ENCODE results near the gene TIMM50. TPM values are rescaled to one million over a fixed set of nuclear protein-coding genes. Genes with fewer than 3 reads are reported as not detected.
"Not testable (repeated sequence)": the region's sequence is repeated elsewhere in the genome, so short reads cannot be mapped to it uniquely, and the experiment has no call there.

The TIMM50 gene
- total RNA-seq, 2 experiments from 2014 or later, result 135 to 144 TPM

DNA sequence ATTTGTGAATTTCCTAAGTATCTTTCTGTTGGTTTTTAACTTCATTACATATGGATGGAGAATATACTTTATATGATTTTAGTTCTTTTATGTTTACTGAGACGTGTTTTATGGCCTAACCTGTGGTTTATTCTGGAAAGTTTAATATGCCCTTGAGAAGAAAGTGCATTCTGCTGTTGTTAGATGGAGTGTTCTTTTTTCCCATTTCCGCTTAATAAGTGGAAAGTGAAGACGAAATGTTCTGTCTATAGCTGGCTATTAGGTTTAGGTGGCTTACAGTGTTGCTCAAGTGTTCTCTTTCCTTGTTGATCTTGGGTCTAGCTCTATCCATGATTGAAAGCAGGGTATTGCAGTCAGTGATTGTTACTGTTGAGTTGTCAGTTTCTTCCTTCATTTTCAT is 17.2 kb upstream of the TIMM50 start:
- ChIA-PET POLR2A (no interaction called here), CTCF (interaction anchor here (0.6 to 0.9 kb wide), 3 partner anchors 12 to 47 kb away, joined by 4 to 5 read pairs (median 4); no protein-coding TSS in a partner anchor)

DNA sequence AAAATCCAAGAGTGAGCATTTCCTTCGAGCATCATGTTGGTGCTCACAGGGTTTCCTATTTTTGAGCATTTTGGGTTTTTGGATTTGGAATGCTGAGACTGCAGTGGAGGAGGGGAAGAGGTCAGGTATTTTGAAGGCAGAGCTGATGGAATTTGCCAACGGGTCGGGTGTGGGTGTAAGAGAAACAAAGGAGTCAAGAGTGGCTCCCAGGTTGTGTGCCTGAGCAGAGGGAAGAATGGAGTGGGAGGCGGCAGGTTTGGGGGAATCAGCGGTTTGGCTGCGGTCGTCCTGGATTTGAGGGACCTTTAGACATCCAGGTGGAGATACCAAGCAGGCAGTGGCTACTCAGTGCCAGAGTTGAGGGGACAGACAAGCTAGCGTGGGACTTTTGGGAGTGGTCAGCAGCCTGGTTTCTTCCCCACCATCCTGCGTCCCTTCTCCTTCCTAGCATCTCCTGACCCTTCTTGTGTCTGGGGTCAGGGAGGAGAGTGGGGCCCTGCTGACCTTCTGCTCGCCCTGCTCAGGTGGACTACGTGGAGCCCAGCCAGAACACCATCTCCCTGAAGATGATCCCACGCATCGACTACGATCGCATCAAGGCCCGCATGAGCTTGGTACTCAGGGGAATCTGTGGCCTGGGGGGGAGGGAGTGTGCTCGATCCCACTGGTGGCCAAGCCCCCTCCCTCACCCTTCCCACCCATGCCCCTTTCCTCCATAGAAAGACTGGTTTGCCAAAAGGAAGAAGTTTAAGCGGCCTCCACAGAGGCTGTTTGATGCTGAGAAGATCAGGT is 14.5 kb upstream of the TIMM50 start:
- ChIA-PET CTCF (no interaction called here), POLR2A (no interaction called here)

DNA sequence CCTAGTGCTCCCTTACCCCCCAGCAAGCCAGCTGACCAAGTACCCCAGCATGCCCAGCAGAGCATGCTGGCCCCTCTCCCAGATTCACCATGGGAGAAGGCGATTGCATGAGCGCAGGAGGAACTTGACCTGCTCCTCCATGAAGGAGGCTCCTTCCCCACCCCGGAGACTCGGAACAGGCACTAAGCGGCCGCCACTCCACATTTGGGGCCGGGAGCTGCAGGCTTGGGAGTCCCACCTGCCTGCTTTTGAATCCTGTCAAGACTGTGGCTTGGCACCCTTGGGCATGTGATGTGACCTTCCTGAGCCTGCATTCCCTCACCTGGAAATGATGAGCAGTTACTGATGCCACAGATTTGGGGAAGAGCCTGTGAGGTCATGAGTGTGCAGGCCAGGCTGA is 12.7 kb upstream of the TIMM50 start:
- ChIA-PET POLR2A (no interaction called here), CTCF (no interaction called here)

DNA sequence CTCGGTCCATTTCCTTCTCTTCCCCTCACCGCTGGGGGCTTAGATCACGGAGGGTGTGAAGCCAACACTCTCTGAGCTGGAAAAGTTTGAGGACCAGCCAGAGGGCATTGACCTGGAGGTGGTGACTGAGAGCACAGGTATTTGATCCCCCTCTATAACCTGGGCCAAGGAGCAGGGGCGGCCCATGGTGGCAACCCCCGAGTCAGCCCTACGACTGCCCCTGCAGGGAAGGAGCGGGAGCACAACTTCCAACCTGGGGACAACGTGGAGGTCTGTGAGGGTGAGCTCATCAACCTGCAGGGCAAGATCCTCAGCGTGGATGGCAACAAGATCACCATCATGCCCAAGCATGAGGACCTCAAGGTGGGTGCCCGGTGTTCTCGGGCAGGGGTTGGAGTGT is 11.6 kb upstream of the TIMM50 start:
- ChIA-PET CTCF (interaction anchor here (1.0 kb wide), 1 partner anchor 70 kb away, joined by 3 read pairs; no protein-coding TSS in a partner anchor), POLR2A (no interaction called here)

DNA sequence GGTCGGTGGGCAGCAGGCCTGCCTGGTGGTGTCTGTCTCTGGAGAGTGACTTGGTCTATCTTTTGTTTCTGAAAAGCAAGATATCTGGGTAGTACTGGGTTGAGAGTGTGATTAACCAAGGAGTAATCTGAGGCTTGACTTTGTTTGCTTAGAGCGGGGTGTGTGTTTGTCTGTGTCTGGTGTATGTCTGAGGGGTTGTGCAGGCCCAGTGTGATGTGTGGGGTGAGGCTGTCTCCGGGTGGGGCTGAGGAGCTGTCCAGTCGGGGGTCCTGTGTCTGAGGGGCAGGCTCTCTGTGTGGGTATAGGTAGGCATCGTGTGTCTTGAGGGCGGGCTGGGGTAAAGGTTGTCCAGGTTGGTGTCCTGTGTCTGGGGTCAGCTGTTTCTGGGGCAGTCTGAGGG is 11.1 kb upstream of the TIMM50 start:
- POLR2A ChIA-PET, result interaction anchor here (0.6 to 1.4 kb wide), 2 partner anchors 11 to 262 kb away, joined by 3 to 5 read pairs; partner anchors contain the start of gene TIMM50
- CTCF ChIA-PET, result interaction anchor here (0.7 to 1.0 kb wide), 2 partner anchors 63 to 70 kb away, joined by 3 read pairs; partner anchors contain the start of gene EID2B

DNA sequence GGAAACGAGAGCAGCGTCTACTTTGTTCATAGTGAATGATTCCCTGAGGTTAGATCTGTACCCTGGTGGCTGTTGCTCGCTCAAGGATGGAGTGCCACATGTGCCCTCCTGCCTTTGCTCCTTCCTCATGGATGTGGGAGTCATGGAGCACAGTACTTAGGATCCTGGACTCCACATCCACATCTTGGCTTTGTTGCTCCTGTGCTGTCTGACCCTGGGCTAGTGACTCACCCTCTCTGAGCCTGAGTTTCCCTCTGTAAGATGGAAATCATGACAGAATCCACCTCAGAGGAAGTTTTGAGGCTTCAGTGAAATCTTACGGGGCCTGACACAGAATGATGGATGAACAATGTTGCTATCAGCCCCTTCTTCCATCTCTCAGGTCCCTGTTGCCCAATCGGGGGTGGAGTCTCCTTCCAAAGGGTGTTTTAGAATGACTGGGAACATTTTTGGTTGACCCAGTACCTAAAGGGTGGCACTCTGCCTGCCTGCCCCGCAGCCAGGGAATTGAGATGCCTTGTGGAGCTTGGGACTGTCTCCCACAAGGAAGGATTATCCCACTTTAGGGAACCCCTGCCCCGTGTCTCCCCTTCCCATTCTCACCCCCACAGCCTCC is 9.8 kb upstream of the TIMM50 start:
- CTCF ChIA-PET, result no interaction called here
- POLR2A ChIA-PET, result interaction anchor here (1.4 kb wide), 1 partner anchor 10 kb away, joined by 5 read pairs; the partner anchor contains the start of gene TIMM50

DNA sequence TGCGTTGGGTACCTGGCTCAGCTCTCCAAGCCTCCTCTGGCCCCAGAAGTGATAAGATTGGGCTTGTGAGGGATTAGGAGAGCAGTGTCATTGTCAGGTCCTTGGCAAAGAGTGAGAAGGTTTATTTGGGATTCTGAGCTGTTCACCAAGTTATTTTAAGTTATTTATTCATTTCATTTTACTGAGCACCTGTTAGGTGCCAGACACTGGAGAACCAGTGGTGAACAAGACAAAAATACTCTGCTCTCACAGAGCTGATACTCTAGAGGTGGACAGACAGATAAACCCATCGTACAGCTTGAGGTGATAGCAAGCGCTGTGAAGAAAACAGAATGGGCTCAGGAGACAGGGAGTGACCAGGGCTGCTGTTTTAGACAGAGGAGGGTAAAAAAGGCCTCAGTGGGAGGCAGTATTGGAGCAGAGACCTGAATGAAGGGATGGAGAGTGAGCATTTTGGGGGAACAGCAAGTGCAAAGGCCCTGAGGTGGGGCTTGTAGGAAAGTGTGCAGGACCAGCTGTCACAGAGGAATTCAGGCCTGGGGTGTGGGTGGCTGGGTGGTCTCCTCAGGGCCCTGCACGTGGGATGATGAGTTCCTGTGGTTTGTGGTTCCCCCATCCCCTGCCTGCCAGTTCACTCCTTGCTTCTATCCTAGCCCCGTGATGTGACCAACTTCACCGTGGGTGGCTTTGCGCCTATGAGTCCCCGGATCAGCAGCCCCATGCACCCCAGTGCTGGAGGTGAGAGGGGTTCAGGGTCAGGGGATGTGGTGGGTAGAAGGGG is 8.7 kb upstream of the TIMM50 start:
- CTCF ChIA-PET, result interaction anchor here (0.9 kb wide), 1 partner anchor 10 kb away, joined by 3 read pairs; no protein-coding TSS in a partner anchor
- POLR2A ChIA-PET, result no interaction called here

DNA sequence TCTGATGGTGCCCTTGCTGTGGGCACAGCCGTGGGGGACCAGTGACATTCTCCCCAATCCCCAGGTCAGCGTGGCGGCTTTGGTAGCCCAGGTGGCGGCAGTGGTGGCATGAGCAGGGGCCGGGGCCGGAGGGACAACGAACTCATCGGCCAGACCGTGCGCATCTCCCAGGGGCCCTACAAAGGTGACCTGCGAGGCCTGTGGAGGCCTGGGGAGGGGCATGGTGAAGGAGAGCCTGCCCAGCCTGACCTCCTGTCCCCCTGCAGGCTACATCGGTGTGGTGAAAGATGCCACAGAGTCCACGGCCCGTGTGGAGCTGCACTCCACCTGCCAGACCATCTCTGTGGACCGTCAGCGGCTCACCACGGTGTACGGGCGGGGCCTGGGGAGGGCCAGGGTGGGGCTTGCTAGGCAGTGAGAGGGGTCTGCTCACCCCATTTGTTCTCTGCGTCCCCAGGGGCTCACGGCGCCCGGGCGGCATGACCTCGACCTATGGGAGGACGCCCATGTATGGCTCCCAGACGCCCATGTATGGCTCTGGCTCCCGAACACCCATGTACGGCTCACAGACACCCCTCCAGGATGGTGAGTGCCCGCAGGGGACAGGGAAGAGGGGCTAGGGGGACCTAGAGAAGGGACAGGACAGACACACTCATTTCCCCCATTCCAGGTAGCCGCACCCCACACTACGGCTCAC is 7.7 kb upstream of the TIMM50 start:
- CTCF ChIA-PET, result interaction anchor here (2.0 kb wide), 1 partner anchor 13 kb away, joined by 4 read pairs; no protein-coding TSS in a partner anchor
- POLR2A ChIA-PET, result no interaction called here

DNA sequence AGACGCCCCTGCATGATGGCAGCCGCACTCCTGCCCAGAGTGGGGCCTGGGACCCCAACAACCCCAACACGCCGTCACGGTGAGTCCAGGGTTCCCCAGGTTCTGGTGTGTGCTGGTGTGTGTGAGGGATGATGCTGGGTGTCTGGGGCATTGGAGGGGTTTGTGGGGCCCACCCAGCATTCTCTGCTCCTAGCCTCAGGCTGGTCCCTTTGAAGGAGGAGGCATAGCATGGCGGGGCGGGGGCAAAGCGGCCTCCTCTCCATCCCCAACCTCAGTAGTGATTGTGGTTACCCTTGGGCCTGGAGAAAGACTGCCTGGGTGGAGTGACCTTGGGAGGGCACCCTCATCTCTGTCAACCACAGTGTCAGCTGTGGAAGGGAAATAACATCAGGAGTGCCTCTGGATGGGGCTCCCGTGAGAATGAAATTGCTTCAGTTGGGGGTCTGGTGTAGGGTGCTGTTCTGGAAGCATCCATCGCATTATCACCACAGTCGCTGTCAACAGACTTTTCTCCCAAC is 7.1 kb upstream of the TIMM50 start:
- POLR2A ChIA-PET, result no interaction called here
- CTCF ChIA-PET, result interaction anchor here (0.7 to 2.0 kb wide), 11 partner anchors 13 to 61 kb away, joined by 3 to 8 read pairs (median 3); partner anchors contain the start of gene SUPT5H

DNA sequence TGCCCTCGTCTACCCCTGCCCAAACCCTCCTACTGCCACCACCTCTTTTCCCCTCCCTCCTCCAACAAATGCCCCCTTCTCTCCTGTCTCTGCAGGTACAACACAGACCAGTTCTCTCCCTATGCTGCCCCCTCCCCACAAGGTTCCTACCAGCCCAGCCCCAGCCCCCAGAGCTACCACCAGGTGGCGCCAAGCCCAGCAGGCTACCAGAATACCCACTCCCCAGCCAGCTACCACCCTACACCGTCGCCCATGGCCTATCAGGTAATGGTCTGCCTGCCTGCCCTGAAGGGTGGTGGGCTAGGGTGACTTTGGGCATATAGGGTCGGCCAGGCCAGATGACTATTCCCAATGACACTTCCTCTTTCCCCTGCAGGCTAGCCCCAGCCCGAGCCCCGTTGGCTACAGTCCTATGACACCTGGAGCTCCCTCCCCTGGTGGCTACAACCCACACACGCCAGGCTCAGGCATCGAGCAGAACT is 6.5 kb upstream of the TIMM50 start:
- POLR2A ChIA-PET, result no interaction called here
- CTCF ChIA-PET, result interaction anchor here (0.7 to 2.0 kb wide), 16 partner anchors 8 to 60 kb away, joined by 3 to 8 read pairs (median 4); partner anchors contain the start of genes EID2B and SUPT5H

DNA sequence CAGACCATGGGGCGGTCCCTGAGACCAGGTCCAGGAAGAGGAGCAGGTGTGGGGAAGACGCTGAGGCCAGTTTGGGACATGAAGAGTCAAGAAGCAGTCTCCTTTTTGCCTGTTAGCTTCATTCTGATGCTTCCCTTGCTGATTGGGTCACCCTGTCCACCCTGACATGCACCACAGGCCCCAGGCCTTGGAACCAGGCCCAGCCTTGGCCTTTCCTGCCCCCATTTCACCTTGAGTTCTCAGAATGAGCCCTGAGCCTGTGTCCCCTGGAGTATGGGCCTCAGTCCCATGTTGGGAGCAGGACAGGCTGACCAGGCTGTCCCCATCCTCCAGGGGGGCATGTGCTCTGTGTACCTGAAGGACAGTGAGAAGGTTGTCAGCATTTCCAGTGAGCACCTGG is 4.9 kb upstream of the TIMM50 start:
- ChIA-PET CTCF (interaction anchor here (0.8 to 1.4 kb wide), 5 partner anchors 13 to 58 kb away, joined by 3 to 7 read pairs (median 3); partner anchors contain the start of gene RPS16), POLR2A (no interaction called here)

DNA sequence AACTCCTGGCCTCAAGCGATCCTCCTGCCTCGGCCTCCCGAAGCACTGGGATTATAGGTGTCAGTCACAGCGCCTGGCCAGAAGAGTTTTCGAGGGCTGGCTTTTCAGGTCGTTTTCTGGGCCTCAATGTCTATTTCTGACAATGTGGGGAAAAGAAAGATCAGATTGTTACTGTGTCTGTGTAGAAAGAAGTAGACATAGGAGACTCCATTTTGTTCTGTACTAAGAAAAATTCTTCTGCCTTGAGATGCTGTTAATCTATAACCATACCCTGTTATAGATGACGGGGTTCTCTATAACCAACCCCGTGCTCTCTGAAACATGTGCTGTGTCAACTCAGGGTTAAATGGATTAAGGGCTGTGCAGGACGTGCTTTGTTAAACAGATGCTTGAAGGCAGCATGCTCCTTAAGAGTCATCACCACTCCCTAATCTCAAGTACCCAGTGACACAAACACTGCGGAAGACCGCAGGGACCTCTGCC is 1.3 kb upstream of the TIMM50 start:
- POLR2A ChIA-PET, CTCF ChIA-PET: not testable (repeated sequence)

DNA sequence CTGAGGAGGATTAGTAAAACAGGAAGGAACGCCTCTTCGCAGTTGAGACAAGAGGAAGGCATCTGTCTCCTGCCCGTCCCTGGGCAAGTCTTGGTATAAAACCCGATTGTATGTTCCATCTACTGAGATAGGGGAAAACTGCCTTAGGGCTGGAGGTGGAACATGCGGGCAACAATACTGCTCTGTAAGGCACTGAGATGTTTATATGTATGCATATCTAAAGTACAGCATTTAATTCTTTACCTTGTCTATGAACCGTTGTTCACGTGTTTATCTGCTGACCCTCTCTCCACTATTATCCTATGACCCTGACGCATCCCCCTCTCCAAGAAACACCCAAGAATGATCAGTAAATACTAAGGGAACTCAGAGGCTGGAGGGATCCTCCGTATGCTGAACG is 722 bp upstream of the TIMM50 start:
- CTCF ChIA-PET, result no interaction called here
- POLR2A ChIA-PET, result interaction anchor here (0.8 to 1.2 kb wide), 2 partner anchors 10 to 48 kb away, joined by 5 read pairs; no protein-coding TSS in a partner anchor

DNA sequence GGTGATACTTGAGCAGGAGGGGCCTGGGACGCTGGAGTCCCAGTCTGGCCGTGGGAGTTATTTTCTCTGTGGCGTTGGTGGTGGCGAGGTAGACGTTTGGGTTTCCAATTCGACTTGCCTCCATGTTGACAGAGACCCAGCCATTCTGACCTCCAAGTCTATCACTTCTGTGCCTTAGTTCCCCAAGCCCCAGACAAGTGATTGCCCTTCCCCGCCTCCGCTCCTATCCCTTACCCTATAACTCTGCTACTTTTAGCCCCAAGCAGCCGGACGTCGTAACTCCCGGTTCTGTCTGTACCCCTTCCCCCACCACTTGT is 549 bp downstream of the TIMM50 start:
- POLR2A ChIA-PET, result interaction anchor here (0.6 to 1.2 kb wide), 3 partner anchors 11 to 579 kb away, joined by 4 to 5 read pairs (median 5); partner anchors contain the start of gene EID2B
- CTCF ChIA-PET, result interaction anchor here (0.6 to 1.6 kb wide), 4 partner anchors 22 to 102 kb away, joined by 3 to 4 read pairs (median 4); partner anchors contain the start of gene EID2B

DNA sequence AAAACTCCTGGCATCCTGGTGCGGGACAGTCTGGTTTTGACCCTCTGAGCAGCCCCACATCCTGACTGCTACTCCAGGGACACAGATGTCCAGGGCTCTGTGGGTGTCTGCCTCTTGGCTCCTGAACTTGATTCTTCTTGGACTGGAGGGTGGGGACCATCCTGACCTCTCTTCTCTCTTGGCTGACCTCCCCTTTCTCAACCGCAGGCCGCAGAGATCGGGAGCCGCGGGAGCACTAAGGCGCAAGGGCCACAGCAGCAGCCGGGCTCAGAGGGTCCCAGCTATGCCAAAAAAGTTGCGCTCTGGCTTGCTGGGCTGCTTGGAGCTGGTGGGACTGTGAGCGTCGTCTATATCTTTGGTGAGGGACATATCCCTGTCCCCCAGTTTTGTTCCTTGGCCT is 1.0 kb downstream of the TIMM50 start:
- POLR2A ChIA-PET, result interaction anchor here (1.0 kb wide), 1 partner anchor 51 kb away, joined by 4 read pairs; the partner anchor contains the start of gene EID2B
- CTCF ChIA-PET, result interaction anchor here (1.0 to 1.6 kb wide), 4 partner anchors 7 to 51 kb away, joined by 3 to 4 read pairs (median 3); partner anchors contain the start of gene EID2B

DNA sequence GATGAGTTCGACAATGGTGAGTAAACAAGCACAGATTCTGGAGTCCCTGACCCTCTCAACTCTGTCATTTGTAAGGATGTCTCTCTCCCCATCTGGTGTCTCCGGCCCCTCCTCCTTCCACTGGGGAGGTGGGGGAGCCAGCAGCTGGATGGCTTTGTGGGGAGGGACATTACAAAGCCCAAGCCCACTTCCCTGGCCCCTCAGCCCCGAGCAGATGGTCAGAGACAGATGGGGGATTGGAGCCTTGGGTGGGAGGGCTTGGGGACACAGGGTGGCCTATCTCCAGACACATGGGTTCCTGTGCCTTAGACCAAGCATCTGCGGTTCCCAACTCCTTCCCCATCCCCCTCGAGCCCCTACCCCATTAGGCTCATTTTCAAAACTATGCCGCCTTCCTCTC is 2.5 kb downstream of the TIMM50 start:
- POLR2A ChIA-PET, result no interaction called here

DNA sequence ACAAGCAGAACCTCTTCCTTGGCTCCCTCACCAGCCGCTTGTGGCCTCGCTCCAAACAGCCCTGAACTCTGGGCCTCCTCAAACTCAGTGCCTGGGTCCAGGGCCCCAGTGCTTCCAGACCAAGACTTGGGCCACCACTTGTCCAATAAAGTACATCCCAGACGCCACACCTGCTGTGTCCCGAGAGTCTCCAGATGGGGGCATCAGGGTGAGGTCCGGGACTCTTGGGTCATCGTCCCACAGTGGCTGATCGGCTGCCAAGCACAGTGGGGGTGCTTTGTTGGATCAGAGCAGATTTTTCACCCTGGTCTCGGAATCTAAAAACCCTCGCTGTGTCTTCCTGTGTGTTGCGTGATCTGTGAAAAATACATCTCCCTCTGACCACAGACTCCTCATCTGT is 9.1 kb downstream of the TIMM50 start:
- POLR2A ChIA-PET, result no interaction called here
- CTCF ChIA-PET, result no interaction called here

More for the DNA sequence above, 2.5 kb downstream of the TIMM50 start:
- CTCF ChIA-PET, result interaction anchor here (0.8 to 1.7 kb wide), 2 partner anchors 50 to 56 kb away, joined by 4 to 5 read pairs; partner anchors contain the start of gene EID2B

DNA sequence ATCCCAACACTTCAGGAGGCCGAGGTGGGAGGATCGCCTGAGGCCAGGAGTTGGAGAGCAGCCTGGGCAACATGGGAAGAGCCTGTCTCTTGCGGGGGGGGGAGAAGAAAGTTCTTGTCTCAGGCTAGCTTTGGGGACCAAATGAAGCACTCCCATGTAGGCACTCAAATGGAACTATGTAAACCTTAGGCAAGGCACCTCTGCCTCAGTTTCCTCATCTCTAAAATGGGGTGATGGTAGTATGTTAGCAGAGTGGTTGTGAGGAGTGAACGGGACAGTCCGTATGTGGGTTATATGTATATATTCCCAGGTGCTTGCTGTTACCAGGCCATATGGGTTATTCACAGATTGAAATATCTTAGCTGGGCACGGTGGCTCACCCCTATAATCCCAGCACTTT is 11.6 kb downstream of the TIMM50 start:
- POLR2A ChIA-PET, result no interaction called here
- CTCF ChIA-PET, result interaction anchor here (0.6 to 0.9 kb wide), 3 partner anchors 10 to 28 kb away, joined by 3 read pairs; no protein-coding TSS in a partner anchor

Data from activated CD8-positive, alpha-beta memory T cell treated with anti-CD3 and anti-CD28 coated beads for 36 hours (primary cell).